Measurements from ENCODE around the gene ROBO3. TPM values are rescaled to one million over a fixed set of nuclear protein-coding genes. Genes with fewer than 3 reads are reported as not detected.

Gene ROBO3
- total RNA-seq, 1 donor from 2014 or later, result 11.3 TPM

- no peaks in the 10 kb centered on the region for H3K36me3 ChIP-seq
- H3K9me3 ChIP-seq, result no peaks in the 10 kb centered on the region
- peaks cover 73% of the 10 kb centered on the region for H3K4me1 ChIP-seq
- no peaks in the 10 kb centered on the region for H3K27me3 ChIP-seq (ENCODE audit: low read depth)
- peak; percentile 10 for TF ChIP-seq CTCF (IDR thresholded peaks at IDR 0.05)
- peak overlapping the region; percentile 51 for H3K4me3 ChIP-seq
- H3K27ac ChIP-seq, result no peak overlapping the region
- no peak for DNase-seq
- peak; percentile 10 to 17 for ATAC-seq
- intact Hi-C loops (cut with DNase I), result no loop called here
Measured at GRCh38 chr11:124892750-124893454, 27.7 kb downstream of the ROBO3 start.

- peaks cover 77% of the 10 kb centered on the region for H3K4me1 ChIP-seq
- H3K27me3 ChIP-seq (ENCODE audit: low read depth), result no peaks in the 10 kb centered on the region
- H3K36me3 ChIP-seq, result no peaks in the 10 kb centered on the region
- DNase-seq, result no peak
- H3K4me3 ChIP-seq, result peak overlapping the region; percentile 51
- no peaks in the 10 kb centered on the region for H3K9me3 ChIP-seq
- TF ChIP-seq CTCF (IDR thresholded peaks at IDR 0.05), result no peak
- H3K27ac ChIP-seq, result peak overlapping the region; percentile 85
- ATAC-seq, result no peak
- intact Hi-C loops (cut with DNase I), result no loop called here
Measured at GRCh38 chr11:124893781-124894401, 28.7 kb downstream of the ROBO3 start.

GRCh38 chr11:124894606-124895430 is 29.6 kb downstream of the ROBO3 start:
- Histone ChIP-seq H3K9me3 (no peaks in the 10 kb centered on the region), H3K27ac (peak overlapping the region; percentile 85), H3K4me3 (peak overlapping the region; percentile 51), H3K27me3 (ENCODE audit: low read depth) (no peaks in the 10 kb centered on the region), H3K4me1 (peaks cover 78% of the 10 kb centered on the region), H3K36me3 (no peaks in the 10 kb centered on the region)
- no peak for DNase-seq
- no peak for ATAC-seq
- intact Hi-C loops (cut with DNase I), result no loop called here
- TF ChIP-seq CTCF (IDR thresholded peaks at IDR 0.05), result no peak

- ATAC-seq, result no peak
- intact Hi-C loops (cut with DNase I), result no loop called here
- Histone ChIP-seq H3K36me3 (no peaks in the 10 kb centered on the region), H3K9me3 (no peaks in the 10 kb centered on the region), H3K27ac (peak overlapping the region; percentile 85), H3K4me3 (peak overlapping the region; percentile 51), H3K4me1 (peaks cover 71% of the 10 kb centered on the region), H3K27me3 (ENCODE audit: low read depth) (no peaks in the 10 kb centered on the region)
- no peak for TF ChIP-seq CTCF (IDR thresholded peaks at IDR 0.05)
- DNase-seq, result no peak
Measured at GRCh38 chr11:124895471-124895971, 30.3 kb downstream of the ROBO3 start.

GRCh38 chr11:124896071-124896750 is 31.0 kb downstream of the ROBO3 start:
- Histone ChIP-seq H3K9me3 (no peaks in the 10 kb centered on the region), H3K4me1 (peaks cover 64% of the 10 kb centered on the region), H3K27ac (peak overlapping the region; percentile 85), H3K27me3 (ENCODE audit: low read depth) (no peaks in the 10 kb centered on the region), H3K36me3 (no peaks in the 10 kb centered on the region), H3K4me3 (peak overlapping the region; percentile 51)
- intact Hi-C loops (cut with DNase I), result no loop called here
- DNase-seq (no peak), ATAC-seq (no peak)
- TF ChIP-seq CTCF (IDR thresholded peaks at IDR 0.05), result no peak

All from lower lobe of right lung (tissue), 2 donors.